ENCODE results near the gene TNFRSF21. TPM values are rescaled to one million over a fixed set of nuclear protein-coding genes. Genes with fewer than 3 reads are reported as not detected.

Gene TNFRSF21
- polyA plus RNA-seq, 1 donor (not counting 4 experiments of a cell fraction or from before 2014, with no cell fraction given) = 50.2 TPM

- no peak for FAIRE-seq
- no peak for TF ChIP-seq EZH2 (IDR thresholded peaks at IDR 0.05; ENCODE audit: low read length)
- no peak for TF ChIP-seq CTCF (optimal IDR thresholded peaks at IDR 0.05 in 1 of 3, IDR thresholded peaks at IDR 0.05 in 1 of 3, conservative IDR thresholded peaks at IDR 0.05 in 1 of 3; ENCODE audit: extremely low read depth in 1 of 3, insufficient read depth in 2 of 3, low read length in 3 of 3)
- Histone ChIP-seq H3K9me1 (ENCODE audit: control insufficient read depth, extremely low read depth, insufficient read depth, low read length) (no peaks in the 10 kb centered on the region), H3K9me3 (ENCODE audit: control insufficient read depth, low read depth, low read length) (no peaks in the 10 kb centered on the region), H3K9ac (ENCODE audit: control insufficient read depth, extremely low read depth, insufficient read depth, low read length) (no peak overlapping the region), H3K4me1 (ENCODE audit: control insufficient read depth, extremely low read depth, insufficient read depth, low read length) (no peaks in the 10 kb centered on the region), H2AFZ (ENCODE audit: control insufficient read depth, low read length) (no peak overlapping the region), H4K20me1 (ENCODE audit: control insufficient read depth, extremely low read depth, insufficient read depth, low read length) (no peaks in the 10 kb centered on the region), H3K27ac (ENCODE audit: control insufficient read depth, insufficient read depth, low read length) (no peak overlapping the region), H3K4me3 (ENCODE audit: control insufficient read depth in 2 of 3, extremely low read depth in 1 of 3, insufficient read depth in 2 of 3, low read depth in 1 of 3, low read length in 3 of 3) (no peak overlapping the region), H3K4me2 (ENCODE audit: control insufficient read depth, extremely low read depth, insufficient read depth, low read depth, low read length) (no peak overlapping the region), H3K27me3 (ENCODE audit: control insufficient read depth, extremely low read depth, insufficient read depth, low read length) (no peaks in the 10 kb centered on the region), H3K79me2 (ENCODE audit: control insufficient read depth, insufficient read depth, low read length) (no peaks in the 10 kb centered on the region), H3K36me3 (ENCODE audit: control insufficient read depth in 2 of 2, extremely low read depth in 1 of 2, insufficient read depth in 2 of 2, low read length in 2 of 2) (no peaks in the 10 kb centered on the region)
- dilution Hi-C loops (cut with MboI; ENCODE audit: extremely low pct_ligation_motif_present, low sequenced_read_pairs) = no loop called here
- no peak for DNase-seq (ENCODE audit: low read depth, low spot score)
Observed at GRCh38 chr6:47221565-47221964, 88.1 kb downstream of the TNFRSF21 start.

GRCh38 chr6:47209632-47210031, 100.1 kb downstream of the TNFRSF21 start:
- DNase-seq (ENCODE audit: low read depth, low spot score) (no peak), FAIRE-seq (no peak)
- Histone ChIP-seq H3K36me3 (ENCODE audit: control insufficient read depth in 2 of 2, extremely low read depth in 1 of 2, insufficient read depth in 2 of 2, low read length in 2 of 2) (no peaks in the 10 kb centered on the region), H3K4me3 (ENCODE audit: control insufficient read depth in 2 of 3, extremely low read depth in 1 of 3, insufficient read depth in 2 of 3, low read depth in 1 of 3, low read length in 3 of 3) (no peak overlapping the region), H3K27me3 (ENCODE audit: control insufficient read depth, extremely low read depth, insufficient read depth, low read length) (no peaks in the 10 kb centered on the region), H3K9me1 (ENCODE audit: control insufficient read depth, extremely low read depth, insufficient read depth, low read length) (no peaks in the 10 kb centered on the region), H3K27ac (ENCODE audit: control insufficient read depth, insufficient read depth, low read length) (no peak overlapping the region), H2AFZ (ENCODE audit: control insufficient read depth, low read length) (no peak overlapping the region), H3K9ac (ENCODE audit: control insufficient read depth, extremely low read depth, insufficient read depth, low read length) (no peak overlapping the region), H3K4me1 (ENCODE audit: control insufficient read depth, extremely low read depth, insufficient read depth, low read length) (peaks cover 5% of the 10 kb centered on the region), H3K4me2 (ENCODE audit: control insufficient read depth, extremely low read depth, insufficient read depth, low read depth, low read length) (no peak overlapping the region), H4K20me1 (ENCODE audit: control insufficient read depth, extremely low read depth, insufficient read depth, low read length) (no peaks in the 10 kb centered on the region), H3K79me2 (ENCODE audit: control insufficient read depth, insufficient read depth, low read length) (no peaks in the 10 kb centered on the region), H3K9me3 (ENCODE audit: control insufficient read depth, low read depth, low read length) (no peaks in the 10 kb centered on the region)
- TF ChIP-seq CTCF (optimal IDR thresholded peaks at IDR 0.05 in 1 of 3, IDR thresholded peaks at IDR 0.05 in 1 of 3, conservative IDR thresholded peaks at IDR 0.05 in 1 of 3; ENCODE audit: extremely low read depth in 1 of 3, insufficient read depth in 2 of 3, low read length in 3 of 3) = no peak
- dilution Hi-C loops (cut with MboI; ENCODE audit: extremely low pct_ligation_motif_present, low sequenced_read_pairs) = no loop called here
